Caki2 (cell line): ENCODE measurements around the gene SKOR2. TPM values are rescaled to one million over a fixed set of nuclear protein-coding genes. Genes with fewer than 3 reads are reported as not detected.

Experiments used
- DNase-seq: peaks from one replicate; pipeline ENCODE4 v3.0.0-alpha.2; 2015; ENCODE audit warnings: low read depth
- in situ Hi-C: cut with HindIII; loops from 2 replicates; pipeline ENCODE4 v1.10.0; 2016; ENCODE audit warnings: low sequenced_read_pairs, low pct_unique_long_range_greater_than_20kb, mixed read lengths
- total RNA-seq: library from RNA; depleted of rRNA; stranded (reverse); fragments of >200 nt; shearing (Covaris generic); gene quantifications from 2 replicates; pipeline ENCODE4 v1.2.3, GENCODE V29; 2014; ENCODE audit warnings: low replicate concordance; rRNA removed

The SKOR2 gene, protein sequence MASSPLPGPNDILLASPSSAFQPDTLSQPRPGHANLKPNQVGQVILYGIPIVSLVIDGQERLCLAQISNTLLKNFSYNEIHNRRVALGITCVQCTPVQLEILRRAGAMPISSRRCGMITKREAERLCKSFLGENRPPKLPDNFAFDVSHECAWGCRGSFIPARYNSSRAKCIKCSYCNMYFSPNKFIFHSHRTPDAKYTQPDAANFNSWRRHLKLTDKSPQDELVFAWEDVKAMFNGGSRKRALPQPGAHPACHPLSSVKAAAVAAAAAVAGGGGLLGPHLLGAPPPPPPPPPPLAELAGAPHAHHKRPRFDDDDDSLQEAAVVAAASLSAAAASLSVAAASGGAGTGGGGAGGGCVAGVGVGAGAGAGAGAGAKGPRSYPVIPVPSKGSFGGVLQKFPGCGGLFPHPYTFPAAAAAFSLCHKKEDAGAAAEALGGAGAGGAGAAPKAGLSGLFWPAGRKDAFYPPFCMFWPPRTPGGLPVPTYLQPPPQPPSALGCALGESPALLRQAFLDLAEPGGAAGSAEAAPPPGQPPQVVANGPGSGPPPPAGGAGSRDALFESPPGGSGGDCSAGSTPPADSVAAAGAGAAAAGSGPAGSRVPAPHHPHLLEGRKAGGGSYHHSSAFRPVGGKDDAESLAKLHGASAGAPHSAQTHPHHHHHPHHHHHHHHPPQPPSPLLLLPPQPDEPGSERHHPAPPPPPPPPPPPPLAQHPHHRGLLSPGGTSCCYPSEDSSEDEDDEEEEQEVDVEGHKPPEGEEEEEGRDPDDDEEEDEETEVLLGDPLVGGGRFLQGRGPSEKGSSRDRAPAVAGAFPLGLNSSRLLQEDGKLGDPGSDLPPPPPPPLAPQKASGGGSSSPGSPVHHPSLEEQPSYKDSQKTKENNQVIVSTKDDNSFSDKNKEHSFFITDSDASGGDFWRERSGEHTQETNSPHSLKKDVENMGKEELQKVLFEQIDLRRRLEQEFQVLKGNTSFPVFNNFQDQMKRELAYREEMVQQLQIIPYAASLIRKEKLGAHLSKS
- total RNA-seq, result not detected in 2 replicates

DNA sequence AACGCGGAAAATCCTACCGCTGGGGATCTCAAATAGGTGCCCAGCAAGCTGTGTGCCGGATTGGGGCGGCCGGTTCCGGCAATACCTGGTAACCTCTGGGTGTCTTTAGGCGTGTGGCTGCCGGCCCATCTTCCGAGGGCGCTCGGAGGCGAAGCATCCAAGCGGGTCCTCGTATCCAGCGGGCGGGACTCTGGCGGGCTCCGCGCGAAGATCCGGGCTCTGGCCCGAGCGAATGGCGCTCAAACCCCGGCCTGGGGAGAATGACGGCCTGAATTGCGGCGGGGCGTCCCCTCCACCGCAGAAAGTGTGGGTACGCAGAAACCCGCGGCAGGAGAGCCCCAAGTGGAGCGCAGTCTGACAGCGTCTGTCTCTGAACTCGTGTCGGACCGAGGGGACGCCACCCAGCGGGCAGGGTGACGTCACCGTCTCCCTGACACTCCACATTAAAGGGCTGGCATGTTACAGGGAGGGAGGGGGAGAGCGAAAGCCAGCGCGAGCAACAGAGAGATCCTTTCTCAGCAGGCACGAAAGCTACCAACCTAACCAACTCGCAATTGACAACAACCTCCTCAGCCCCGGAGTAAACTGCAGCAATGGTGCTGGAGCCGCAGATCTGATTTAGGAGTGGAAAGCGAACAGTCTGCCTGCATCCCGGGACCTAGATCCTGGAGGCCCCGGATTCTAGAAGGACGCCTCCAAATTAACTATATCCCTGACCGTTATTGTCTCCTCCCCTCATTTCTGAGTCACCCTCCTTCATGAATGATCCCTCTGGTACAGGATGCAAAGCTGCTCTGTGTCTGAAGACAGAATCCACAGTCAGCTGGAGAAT, at the start of gene SKOR2:
Gene SKOR2, minus strand, starts transcription at position 372 of the 832 bp plus-strand sequence. CDS start 2,477 bp downstream, outside the sequence.
- in situ Hi-C loops, result no loop called here
- DNase-seq, result no peak

DNA sequence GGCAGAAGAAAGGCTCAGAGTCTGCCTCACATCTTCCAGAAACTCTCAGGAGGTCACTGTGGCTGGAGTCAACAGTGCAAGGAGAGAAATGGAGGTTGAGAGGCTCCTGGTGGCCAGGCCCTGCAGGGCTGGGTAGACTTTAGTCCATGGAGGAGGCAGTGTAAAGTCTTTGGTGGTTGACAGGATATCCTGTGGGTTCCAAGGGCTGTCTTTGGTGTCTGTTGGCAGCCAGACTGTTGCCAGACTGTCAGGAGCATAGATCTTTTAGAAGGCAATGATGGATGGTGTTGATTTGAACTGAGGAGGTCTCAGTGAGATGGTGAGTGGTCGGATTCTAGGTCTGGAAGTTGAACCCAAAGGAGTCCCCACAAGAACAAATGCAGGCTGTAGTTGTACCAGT, 45.0 kb upstream of the SKOR2 start:
- in situ Hi-C loops, result no loop called here

DNA sequence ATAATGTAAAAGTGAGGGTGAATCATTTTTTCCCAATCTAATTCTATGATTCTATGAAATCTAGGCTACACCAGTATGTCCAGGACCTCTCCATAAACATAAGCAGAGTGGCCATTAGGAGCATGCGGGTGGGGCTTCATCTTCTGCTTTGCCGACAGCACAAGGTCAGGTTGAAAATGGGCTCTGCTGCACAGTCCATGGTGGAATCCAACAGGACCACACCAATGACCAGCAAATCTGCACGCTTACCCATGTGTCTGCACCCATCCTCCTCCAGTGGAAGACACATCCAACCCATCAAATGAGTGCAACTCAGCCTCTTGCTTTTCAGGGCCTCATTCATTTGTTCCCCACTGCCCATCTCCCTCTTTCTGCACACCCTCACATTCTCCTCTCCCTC, 43.3 kb upstream of the SKOR2 start:
- in situ Hi-C loops, result no loop called here
- DNase-seq, result no peak

More for the DNA sequence above, 45.0 kb upstream of the SKOR2 start:
- no peak for DNase-seq

DNA sequence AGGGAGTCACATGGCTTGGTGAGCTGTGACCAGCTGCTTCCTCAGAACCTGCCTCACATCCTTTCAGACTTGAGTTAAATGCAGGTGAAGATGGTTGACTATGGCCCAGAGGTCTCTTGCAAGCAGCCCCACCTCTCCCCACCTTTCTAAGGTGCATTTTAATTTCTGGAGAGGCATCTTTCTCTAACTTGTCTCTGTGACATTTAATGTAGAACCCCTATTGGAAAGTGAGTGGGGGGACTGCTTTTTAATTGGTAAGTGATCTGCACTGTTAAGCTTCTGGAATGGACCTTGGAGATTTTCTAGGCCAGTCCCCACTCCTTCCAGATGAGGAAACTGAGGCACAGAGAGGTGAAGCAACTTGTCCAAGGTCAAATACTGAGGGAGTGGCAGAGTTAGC, 37.3 kb upstream of the SKOR2 start:
- in situ Hi-C loops, result no loop called here
- no peak for DNase-seq

DNA sequence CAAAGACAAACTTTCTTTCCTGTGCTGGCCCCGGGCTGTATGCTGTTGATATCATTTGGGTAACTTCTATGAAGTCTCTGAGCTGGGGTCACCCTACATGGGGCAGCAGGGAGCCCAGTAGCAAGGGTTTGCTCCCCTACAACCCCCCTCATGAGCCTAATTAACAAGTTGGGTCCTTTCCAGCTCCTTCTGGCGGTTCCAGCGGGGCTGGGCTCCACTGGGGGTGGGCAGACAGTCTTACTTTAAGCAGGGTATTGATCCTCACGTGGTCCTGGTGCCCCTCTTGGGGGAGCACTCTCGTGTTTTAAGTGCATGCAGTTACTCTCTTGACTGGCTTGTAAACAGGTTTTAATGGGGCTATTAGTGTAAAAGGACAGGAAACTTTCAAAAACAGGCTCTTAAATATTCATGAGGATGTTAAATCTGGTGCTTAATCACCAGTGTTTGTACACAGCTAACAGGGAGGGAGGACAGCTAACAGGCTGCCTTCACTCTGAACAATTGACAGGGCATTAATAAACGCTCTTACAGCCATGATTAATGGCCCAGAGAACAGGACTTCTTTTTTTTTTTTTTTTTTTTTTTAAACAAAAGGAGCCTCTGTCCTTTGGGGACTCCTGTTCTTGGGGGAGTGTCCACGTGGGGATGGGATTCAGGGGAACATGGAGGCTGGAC, 36.6 kb upstream of the SKOR2 start:
- DNase-seq, result no peak
- in situ Hi-C loops, result no loop called here

DNA sequence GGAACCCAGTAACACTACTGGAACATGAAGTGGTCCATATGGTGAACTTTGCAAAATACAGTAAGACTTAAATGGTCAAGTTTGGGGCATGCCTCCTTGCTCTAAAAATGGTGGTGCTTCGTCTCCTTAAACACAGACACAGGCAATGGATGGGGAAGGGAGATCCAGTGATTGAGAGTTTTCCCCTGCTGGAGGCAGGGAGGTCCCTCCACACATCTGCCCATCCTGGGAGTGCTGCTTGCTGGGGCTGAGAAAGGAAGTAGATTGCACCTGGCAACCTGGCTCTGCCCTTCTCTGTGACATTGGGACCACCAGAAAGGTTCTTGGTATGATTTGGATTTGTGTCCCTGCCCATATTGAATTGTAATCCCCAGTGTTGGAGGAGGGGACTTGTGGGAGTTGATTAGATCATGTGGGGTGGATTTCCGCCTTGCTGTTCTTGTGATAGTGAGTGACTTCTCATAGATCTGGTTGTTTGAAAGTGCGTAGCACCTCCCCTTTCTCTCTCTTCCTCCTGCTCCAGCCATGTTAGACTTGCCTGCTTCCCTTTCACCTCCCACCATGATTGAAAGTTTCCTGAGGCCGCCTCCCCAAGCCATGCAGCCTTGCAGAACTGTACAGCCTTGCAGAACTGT, 35.4 kb upstream of the SKOR2 start:
- in situ Hi-C loops, result no loop called here
- DNase-seq, result no peak

DNA sequence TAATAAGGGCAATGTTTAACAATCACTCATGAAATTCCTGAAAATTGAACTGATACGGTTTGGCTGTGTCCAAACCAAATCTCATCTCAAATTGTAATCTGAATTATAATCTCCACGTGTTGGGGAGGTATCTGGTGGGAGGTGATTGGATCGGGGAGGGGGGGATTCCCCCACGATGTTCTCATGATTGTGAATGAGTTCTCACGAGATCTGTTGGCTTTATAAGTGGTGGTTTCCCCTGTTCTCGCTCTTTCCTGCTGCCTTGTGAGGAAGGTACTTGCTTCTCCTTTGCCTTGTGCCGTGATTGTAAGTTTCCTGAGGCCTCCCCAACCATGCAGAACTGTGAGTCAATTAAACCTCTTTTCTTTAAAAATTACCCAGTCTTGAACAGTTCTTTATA, 34.0 kb upstream of the SKOR2 start:
- in situ Hi-C loops, result no loop called here
- no peak for DNase-seq

DNA sequence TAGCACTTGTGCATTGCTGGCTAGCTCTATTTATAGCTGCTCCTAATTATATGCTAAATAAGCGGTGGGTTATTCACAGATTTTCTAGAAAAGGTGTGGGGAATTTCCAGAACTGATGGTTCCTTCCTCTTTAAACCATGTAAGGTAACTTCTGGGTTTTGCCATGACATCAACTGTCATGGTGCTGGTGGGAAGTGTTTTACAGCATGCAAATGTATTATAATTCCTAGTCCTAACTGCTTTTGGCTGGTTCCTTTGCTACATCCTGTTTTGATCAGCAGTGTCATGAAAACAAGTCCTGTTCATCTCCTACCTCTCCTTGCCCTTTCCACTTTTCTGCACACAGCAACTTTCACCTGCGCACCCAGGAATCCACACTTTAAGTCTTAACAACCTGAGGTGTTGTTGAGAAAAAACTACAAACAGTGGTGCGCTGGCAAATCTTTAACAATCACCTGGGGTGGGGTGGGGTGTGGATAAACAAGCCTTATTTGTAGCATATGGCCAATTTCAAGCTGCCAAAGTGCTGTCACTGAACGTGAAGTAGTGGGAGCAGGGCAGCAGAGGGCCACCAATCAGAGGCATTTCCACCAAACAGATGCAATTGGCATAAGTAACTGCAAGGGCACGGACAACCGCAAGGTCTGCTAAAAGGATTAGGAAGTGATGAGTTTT, 33.4 kb upstream of the SKOR2 start:
- no peak for DNase-seq
- in situ Hi-C loops, result no loop called here

DNA sequence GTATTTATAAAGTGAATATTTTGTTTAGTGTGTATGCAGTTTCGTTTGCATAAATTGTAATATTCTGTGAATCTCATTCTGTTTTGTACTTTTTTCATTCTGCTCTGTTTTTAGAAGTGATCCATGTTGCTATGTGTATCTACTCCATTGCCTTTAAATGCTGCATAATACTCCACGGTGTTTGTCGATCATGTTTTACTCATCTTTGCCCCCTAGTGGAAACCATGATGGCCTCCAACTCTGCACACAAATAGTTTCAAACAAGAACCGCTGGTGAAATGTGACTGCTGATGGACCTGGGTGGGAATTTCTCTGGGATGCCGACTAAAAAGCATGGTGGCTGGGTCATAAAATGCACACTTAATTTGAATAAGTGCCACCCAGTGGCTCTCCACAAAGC, 32.0 kb upstream of the SKOR2 start:
- in situ Hi-C loops, result no loop called here

DNA sequence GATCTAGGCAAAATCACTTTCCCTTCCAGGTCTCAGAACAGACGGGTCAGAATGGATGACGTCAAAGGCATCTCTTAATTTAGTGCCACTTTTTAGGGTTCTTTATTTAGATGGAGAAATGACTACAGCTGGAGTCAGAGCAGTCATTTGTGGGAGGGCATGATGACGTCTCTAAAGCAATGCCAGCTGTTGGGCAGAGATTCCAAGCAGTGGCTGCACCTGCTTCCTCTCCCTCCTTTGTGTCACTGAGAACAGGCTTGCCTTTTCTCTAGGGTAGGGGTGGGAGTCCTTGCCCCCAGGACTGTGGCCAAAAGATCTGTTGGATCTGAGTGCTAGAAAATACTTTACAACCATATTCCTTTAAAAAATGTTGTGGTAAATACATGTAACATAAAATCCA, 28.7 kb upstream of the SKOR2 start:
- DNase-seq, result no peak
- in situ Hi-C loops, result no loop called here

More for the DNA sequence above, 32.0 kb upstream of the SKOR2 start:
- DNase-seq, result peak; percentile 8

DNA sequence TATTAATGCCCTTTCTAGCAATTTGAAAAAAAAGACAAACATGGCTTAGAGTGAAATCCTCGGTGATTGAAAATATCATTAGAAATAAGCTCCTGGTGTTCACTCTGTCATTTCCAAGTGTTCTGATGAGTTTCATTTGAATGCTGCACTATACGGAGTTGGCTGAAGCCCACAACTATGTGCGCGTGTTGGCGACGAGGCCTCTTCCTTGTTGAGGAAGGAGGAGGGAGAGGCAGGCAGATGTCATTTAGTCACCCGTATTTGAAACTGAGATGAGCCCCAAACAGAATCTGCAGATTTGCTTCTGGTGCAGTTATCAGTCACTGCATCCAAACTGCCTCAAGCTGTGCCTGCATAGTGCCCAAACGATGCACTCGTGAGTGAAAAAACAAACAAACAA, 23.5 kb upstream of the SKOR2 start:
- in situ Hi-C loops, result no loop called here

DNA sequence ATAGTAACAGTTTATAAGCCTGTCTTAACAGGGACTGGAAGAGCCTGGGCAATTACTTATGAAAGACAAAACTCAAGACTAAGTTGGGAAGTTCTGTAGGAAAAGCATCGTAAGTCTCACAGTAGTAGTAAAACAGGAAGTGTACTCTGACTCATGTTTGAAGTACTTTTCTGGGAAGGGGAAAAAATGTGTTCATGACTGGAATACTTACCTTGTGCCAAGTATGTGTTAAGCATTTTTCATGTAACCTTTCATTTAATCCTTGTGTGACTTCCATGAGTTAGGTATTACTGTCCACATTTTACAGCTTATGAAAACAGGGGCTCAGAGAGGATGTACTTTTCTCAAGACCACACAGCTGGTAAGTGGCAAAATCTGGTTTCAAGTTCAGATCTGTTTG, 13.7 kb upstream of the SKOR2 start:
- in situ Hi-C loops, result no loop called here
- DNase-seq, result no peak

More for the DNA sequence above, 23.5 kb upstream of the SKOR2 start:
- DNase-seq, result no peak

DNA sequence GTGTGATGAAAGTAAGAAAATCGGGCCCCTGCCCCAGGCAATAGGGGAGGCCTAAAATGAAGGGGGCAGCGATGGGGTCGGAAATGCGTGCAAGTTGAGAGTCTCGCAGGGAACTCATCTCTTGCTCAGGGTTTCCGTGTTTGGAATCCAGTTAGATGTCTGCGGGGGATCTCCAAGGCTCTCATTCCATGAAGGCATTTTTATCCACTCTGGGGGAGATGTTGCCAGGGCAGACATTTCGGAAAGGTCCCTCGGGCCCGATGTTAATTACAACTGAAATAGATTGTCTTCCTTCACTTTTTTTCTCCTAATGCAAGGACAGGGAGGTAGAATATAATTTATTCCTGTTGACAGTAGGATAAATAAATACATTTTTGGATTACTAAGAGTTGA, 12.8 kb upstream of the SKOR2 start:
- no peak for DNase-seq
- in situ Hi-C loops, result no loop called here

DNA sequence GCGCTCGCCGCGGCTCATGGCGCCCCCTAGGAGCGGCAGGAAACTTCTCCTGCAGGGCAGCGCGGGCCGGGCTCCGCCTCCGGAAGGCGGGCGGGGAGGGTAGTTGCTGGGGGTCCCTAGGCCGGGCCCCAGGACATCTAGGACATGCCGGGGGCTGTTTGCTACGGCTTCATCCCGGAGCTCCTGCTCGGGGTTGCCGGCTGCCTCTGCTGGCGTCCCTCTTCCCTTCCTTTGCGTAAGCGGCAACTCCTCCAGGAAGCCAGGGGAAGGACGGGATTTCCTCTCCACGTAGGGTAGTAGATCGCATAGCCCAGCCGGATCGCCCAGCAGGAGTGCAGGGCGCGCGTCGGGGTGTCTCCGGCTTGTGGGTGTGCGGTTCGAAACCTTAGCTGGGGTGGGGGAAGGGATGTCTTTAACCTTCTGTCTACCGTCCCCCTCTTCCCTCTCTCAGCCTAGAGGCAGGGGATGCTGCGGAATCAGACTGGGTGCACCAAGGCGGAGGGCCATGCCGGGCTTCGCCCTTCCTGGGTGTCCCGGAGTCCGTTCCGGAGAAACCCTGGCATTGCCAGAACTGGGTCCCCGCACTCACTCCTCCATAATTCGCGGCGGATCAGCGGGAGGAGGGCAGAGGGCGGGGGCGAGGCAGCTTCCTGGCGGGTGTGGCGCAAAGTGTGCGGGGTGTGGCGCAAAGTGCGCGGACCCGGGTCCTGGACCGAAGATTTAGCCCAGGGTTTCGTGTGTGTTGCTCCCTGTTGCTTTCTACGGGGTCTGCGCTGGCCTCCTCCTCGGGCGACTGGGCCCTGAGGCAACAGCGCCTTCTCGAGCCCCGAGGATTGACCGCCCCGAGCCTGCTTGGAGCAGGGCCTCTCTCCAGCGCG, 12.2 kb upstream of the SKOR2 start:
- DNase-seq, result no peak
- in situ Hi-C loops, result no loop called here

DNA sequence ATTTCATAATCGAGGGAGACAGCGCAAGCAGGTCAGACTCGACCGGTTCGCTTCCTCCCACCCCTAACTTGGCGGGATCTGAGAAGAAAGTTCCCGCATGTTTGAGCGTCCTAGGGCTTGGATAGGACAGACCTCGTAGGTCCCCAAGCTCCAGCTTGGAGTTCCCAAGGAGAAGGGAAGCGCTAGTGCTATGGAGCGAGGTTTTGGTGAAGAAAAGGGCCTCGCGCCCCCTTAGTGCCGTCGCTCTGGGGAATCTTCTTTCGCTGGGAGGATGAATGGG, 11.6 kb upstream of the SKOR2 start:
- in situ Hi-C loops, result no loop called here
- no peak for DNase-seq
